ENCODE data around the gene MEIS2. TPM values are rescaled to one million over a fixed set of nuclear protein-coding genes. Genes with fewer than 3 reads are reported as not detected.
A peak's percentile ranks its signal among the peaks of the same experiment; 100 is the strongest.

Gene MEIS2
- total and polyA plus RNA-seq, 2 of the 13 experiments (the other 11 are each of a cell fraction or from before 2014, with no cell fraction given) = 10.7 to 12.4 TPM

DNA sequence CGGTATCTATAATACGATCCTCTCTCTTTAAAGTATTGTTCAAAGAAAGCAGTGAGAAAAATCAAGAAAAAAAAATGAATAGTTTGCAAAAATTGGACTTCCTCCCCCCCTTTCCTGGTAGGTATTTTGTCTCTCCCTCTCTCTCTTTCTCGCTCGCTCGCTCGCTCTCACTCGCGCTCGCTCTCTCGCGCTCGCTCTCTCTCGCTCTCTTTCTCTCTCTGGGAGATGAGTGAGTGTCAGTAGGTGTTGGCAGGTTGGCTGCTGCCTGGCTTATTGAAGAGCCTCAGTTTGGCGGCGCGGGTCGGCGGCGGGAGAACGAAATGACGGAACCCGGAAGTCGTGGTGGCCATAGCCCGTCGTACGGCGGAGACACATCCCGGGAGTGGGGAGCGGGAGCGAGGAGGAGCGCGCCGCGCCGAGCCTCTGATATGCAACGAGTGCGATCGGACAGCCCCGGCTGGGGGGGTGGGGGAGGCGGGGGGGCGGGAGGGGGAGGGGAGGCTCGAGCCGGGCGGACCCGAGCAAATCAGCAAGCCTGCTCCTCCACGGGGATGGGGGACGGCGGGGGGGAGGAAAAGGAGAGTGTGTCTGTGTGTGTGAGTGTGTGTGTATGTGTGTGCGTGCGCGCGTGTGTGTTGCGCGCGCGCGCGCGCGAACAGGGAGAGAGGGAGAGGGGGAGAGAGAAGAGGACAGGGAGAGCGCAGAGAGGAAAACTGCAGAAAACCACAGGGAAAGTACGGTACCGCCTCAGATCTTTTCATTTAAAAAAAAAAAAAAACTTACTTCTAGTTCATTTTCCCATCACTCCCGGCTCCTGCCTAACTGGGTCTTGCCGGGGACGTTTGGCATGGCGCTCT lies at the start of gene MEIS2 (continued):
- TF ChIP-seq, protein P1, sequence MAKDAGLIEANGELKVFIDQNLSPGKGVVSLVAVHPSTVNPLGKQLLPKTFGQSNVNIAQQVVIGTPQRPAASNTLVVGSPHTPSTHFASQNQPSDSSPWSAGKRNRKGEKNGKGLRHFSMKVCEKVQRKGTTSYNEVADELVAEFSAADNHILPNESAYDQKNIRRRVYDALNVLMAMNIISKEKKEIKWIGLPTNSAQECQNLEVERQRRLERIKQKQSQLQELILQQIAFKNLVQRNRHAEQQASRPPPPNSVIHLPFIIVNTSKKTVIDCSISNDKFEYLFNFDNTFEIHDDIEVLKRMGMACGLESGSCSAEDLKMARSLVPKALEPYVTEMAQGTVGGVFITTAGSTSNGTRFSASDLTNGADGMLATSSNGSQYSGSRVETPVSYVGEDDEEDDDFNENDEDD (CRISPR knock-in tag; IDR thresholded peaks at IDR 0.05; ENCODE audit: borderline replicate concordance) = peak; percentile 77; the same call in 1 of the 2 replicates
- TF ChIP-seq DMAP1 (CRISPR knock-in tag; IDR thresholded peaks at IDR 0.05) (peak; percentile 37; the same call in 1 of the 2 replicates), HOXA9 (CRISPR knock-in tag; IDR thresholded peaks at IDR 0.05; ENCODE audit: borderline replicate concordance) (no peak), SUZ12 (IDR thresholded peaks at IDR 0.05; ENCODE audit: low read depth, low read length) (no peak), RFX3 (CRISPR knock-in tag; IDR thresholded peaks at IDR 0.05) (no peak), PHF8 (CRISPR knock-in tag; IDR thresholded peaks at IDR 0.05) (peak; percentile 66), ZNF329 (CRISPR knock-in tag; IDR thresholded peaks at IDR 0.05; ENCODE audit: low read depth) (no peak), ZMYM3 (CRISPR knock-in tag; IDR thresholded peaks at IDR 0.05) (no peak), ARNT (IDR thresholded peaks at IDR 0.05) (no peak), CCAR2 (optimal IDR thresholded peaks at IDR 0.05; ENCODE audit: low read depth, low read length) (peak; percentile 14), ZNF563 (CRISPR knock-in tag; IDR thresholded peaks at IDR 0.05) (peak; percentile 60; the same call in 1 of the 2 replicates), HDAC6 (IDR thresholded peaks at IDR 0.05; ENCODE audit: low read depth, low read length) (no peak), SNAPC2 (CRISPR knock-in tag; IDR thresholded peaks at IDR 0.05) (no peak), CHD4 (IDR thresholded peaks at IDR 0.05; ENCODE audit: borderline replicate concordance, low read length) (no peak), ZNF496 (CRISPR knock-in tag; IDR thresholded peaks at IDR 0.05; ENCODE audit: insufficient replicate concordance) (no peak)
- TF ChIP-seq, protein P2, sequence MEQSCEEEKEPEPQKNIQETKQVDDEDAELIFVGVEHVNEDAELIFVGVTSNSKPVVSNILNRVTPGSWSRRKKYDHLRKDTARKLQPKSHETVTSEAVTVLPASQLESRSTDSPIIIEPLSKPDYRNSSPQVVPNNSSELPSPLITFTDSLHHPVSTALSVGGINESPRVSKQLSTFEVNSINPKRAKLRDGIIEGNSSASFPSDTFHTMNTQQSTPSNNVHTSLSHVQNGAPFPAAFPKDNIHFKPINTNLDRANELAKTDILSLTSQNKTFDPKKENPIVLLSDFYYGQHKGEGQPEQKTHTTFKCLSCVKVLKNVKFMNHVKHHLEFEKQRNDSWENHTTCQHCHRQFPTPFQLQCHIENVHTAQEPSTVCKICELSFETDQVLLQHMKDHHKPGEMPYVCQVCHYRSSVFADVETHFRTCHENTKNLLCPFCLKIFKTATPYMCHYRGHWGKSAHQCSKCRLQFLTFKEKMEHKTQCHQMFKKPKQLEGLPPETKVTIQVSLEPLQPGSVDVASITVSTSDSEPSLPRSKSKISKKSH (CRISPR knock-in tag; IDR thresholded peaks at IDR 0.05; ENCODE audit: borderline replicate concordance) = no peak
- TF ChIP-seq, protein P3, sequence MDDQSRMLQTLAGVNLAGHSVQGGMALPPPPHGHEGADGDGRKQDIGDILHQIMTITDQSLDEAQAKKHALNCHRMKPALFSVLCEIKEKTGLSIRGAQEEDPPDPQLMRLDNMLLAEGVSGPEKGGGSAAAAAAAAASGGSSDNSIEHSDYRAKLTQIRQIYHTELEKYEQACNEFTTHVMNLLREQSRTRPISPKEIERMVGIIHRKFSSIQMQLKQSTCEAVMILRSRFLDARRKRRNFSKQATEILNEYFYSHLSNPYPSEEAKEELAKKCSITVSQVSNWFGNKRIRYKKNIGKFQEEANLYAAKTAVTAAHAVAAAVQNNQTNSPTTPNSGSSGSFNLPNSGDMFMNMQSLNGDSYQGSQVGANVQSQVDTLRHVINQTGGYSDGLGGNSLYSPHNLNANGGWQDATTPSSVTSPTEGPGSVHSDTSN (CRISPR knock-in tag; IDR thresholded peaks at IDR 0.05; ENCODE audit: borderline replicate concordance) = no peak
- TF ChIP-seq, protein P4, sequence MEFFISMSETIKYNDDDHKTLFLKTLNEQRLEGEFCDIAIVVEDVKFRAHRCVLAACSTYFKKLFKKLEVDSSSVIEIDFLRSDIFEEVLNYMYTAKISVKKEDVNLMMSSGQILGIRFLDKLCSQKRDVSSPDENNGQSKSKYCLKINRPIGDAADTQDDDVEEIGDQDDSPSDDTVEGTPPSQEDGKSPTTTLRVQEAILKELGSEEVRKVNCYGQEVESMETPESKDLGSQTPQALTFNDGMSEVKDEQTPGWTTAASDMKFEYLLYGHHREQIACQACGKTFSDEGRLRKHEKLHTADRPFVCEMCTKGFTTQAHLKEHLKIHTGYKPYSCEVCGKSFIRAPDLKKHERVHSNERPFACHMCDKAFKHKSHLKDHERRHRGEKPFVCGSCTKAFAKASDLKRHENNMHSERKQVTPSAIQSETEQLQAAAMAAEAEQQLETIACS (CRISPR knock-in tag; IDR thresholded peaks at IDR 0.05) = peak; percentile 94
- TF ChIP-seq, protein P5, sequence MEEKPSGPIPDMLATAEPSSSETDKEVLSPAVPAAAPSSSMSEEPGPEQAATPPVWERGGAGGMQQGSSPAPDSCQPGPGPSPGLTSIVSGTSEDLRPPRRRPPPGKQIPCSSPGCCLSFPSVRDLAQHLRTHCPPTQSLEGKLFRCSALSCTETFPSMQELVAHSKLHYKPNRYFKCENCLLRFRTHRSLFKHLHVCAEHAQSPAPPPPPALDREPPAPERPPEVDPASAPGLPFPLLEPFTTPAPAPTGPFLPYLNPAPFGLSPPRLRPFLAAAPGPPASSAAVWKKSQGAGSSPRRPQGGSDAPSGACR (CRISPR knock-in tag; IDR thresholded peaks at IDR 0.05) = no peak
- TF ChIP-seq, protein P6, sequence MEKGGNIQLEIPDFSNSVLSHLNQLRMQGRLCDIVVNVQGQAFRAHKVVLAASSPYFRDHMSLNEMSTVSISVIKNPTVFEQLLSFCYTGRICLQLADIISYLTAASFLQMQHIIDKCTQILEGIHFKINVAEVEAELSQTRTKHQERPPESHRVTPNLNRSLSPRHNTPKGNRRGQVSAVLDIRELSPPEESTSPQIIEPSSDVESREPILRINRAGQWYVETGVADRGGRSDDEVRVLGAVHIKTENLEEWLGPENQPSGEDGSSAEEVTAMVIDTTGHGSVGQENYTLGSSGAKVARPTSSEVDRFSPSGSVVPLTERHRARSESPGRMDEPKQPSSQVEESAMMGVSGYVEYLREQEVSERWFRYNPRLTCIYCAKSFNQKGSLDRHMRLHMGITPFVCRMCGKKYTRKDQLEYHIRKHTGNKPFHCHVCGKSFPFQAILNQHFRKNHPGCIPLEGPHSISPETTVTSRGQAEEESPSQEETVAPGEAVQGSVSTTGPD (CRISPR knock-in tag; IDR thresholded peaks at IDR 0.05) = no peak

All from HepG2 (cell line).